ENCODE results near the gene NPR2.

Gene NPR2

GRCh38 chr9:35791297-35791921 lies at the start of gene NPR2:
Gene NPR2, plus strand, starts transcription at chr9:35791591. Its CDS starts 818 bp downstream, at chr9:35792409.
- DNase-seq (ENCODE audit: insufficient read length, low spot score) = no peak
- no peak for FAIRE-seq

GRCh38 chr9:35741740-35742139 lies 49.7 kb upstream of the NPR2 start:
- FAIRE-seq = no peak
- DNase-seq (ENCODE audit: insufficient read length, low spot score) = no peak

- DNase-seq (ENCODE audit: insufficient read length, low spot score) (no peak), FAIRE-seq (no peak)
Observed at GRCh38 chr9:35743452-35743851, 47.9 kb upstream of the NPR2 start.

- FAIRE-seq = no peak
Observed at GRCh38 chr9:35743880-35744518, 47.4 kb upstream of the NPR2 start.

GRCh38 chr9:35745569-35745968 lies 45.8 kb upstream of the NPR2 start:
- FAIRE-seq = no peak

More at GRCh38 chr9:35743880-35744518, 47.4 kb upstream of the NPR2 start:
- DNase-seq (ENCODE audit: insufficient read length, low spot score) = no peak

GRCh38 chr9:35746583-35746982 lies 44.8 kb upstream of the NPR2 start:
- FAIRE-seq (no peak), DNase-seq (ENCODE audit: insufficient read length, low spot score) (no peak)

More at GRCh38 chr9:35745569-35745968, 45.8 kb upstream of the NPR2 start:
- DNase-seq (ENCODE audit: insufficient read length, low spot score) = no peak

GRCh38 chr9:35748242-35748857 lies 43.0 kb upstream of the NPR2 start:
- DNase-seq (ENCODE audit: insufficient read length, low spot score) (no peak), FAIRE-seq (peak; percentile 71)

GRCh38 chr9:35748858-35749514 lies 42.4 kb upstream of the NPR2 start, which contains the start of the genes GBA2 and RGP1:
Gene GBA2, minus strand, starts transcription at chr9:35749228. Its CDS starts 524 bp downstream, at chr9:35748704.
Gene RGP1, plus strand, starts transcription at chr9:35749287. Its CDS starts 469 bp downstream, at chr9:35749756.
- peak; percentile 18 for FAIRE-seq
- DNase-seq (ENCODE audit: insufficient read length, low spot score) = peak; percentile 78

GRCh38 chr9:35749515-35750255 lies 41.7 kb upstream of the NPR2 start:
- DNase-seq (ENCODE audit: insufficient read length, low spot score) (no peak), FAIRE-seq (peak; percentile 80)

GRCh38 chr9:35750256-35750531 lies 41.2 kb upstream of the NPR2 start:
- FAIRE-seq = no peak
- DNase-seq (ENCODE audit: insufficient read length, low spot score) = no peak

- DNase-seq (ENCODE audit: insufficient read length, low spot score) = no peak
- FAIRE-seq = no peak
Observed at GRCh38 chr9:35753466-35753865, 37.9 kb upstream of the NPR2 start.

- no peak for FAIRE-seq
- DNase-seq (ENCODE audit: insufficient read length, low spot score) = no peak
Observed at GRCh38 chr9:35754264-35754663, 37.1 kb upstream of the NPR2 start, which contains the start of gene MSMP. Gene MSMP, minus strand, starts transcription at chr9:35754276. Its CDS starts 147 bp downstream, at chr9:35754129.

- DNase-seq (ENCODE audit: insufficient read length, low spot score) (no peak), FAIRE-seq (no peak)
Observed at GRCh38 chr9:35755071-35755470, 36.3 kb upstream of the NPR2 start.

- DNase-seq (ENCODE audit: insufficient read length, low spot score) (peak; percentile 53), FAIRE-seq (peak; percentile 86)
Observed at GRCh38 chr9:35756275-35757225, 34.8 kb upstream of the NPR2 start.

- FAIRE-seq (peak; percentile 96), DNase-seq (ENCODE audit: insufficient read length, low spot score) (no peak)
Observed at GRCh38 chr9:35757226-35757891, 34.0 kb upstream of the NPR2 start.

GRCh38 chr9:35757892-35758275 lies 33.5 kb upstream of the NPR2 start:
- FAIRE-seq (peak; percentile 37), DNase-seq (ENCODE audit: insufficient read length, low spot score) (no peak)

- FAIRE-seq (peak; percentile 76), DNase-seq (ENCODE audit: insufficient read length, low spot score) (no peak)
Observed at GRCh38 chr9:35758475-35759050, 32.8 kb upstream of the NPR2 start.

- FAIRE-seq (no peak), DNase-seq (ENCODE audit: insufficient read length, low spot score) (no peak)
Observed at GRCh38 chr9:35759795-35760194, 31.6 kb upstream of the NPR2 start.

GRCh38 chr9:35760651-35761050 lies 30.7 kb upstream of the NPR2 start:
- FAIRE-seq (no peak), DNase-seq (ENCODE audit: insufficient read length, low spot score) (no peak)

Data from GM19239 (cell line).